ENCODE data around the gene TSEN2. TPM values are rescaled to one million over a fixed set of nuclear protein-coding genes. Genes with fewer than 3 reads are reported as not detected.
"Not testable (repeated sequence)": the region's sequence is repeated elsewhere in the genome, so short reads cannot be mapped to it uniquely, and the experiment has no call there.

Gene TSEN2
- polyA plus RNA-seq, 3 donors = 3.2 to 7.3 (median 3.9) TPM

DNA sequence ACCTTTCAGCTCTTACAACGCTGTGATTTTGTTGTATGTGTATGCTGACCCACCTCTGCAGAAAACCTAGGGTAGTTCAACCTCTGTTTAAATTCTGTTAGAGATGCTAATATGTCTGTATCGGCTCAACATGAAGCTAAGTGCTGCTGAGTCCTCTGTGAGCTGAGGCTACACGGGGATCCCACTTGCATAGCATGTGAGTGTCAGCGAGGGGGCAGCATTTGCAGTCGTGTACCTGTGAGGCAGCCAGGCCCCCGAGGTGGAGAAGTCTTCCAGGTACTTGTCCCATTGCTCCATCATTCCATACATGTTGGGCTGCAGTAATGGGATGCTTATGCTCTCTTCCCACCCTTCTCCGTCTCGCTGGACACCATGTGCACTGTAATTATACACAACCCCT, 57.3 kb downstream of the TSEN2 start:
- TF ChIP-seq, protein P1, sequence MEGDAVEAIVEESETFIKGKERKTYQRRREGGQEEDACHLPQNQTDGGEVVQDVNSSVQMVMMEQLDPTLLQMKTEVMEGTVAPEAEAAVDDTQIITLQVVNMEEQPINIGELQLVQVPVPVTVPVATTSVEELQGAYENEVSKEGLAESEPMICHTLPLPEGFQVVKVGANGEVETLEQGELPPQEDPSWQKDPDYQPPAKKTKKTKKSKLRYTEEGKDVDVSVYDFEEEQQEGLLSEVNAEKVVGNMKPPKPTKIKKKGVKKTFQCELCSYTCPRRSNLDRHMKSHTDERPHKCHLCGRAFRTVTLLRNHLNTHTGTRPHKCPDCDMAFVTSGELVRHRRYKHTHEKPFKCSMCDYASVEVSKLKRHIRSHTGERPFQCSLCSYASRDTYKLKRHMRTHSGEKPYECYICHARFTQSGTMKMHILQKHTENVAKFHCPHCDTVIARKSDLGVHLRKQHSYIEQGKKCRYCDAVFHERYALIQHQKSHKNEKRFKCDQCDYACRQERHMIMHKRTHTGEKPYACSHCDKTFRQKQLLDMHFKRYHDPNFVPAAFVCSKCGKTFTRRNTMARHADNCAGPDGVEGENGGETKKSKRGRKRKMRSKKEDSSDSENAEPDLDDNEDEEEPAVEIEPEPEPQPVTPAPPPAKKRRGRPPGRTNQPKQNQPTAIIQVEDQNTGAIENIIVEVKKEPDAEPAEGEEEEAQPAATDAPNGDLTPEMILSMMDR (IDR thresholded peaks at IDR 0.05) = no peak
- Histone ChIP-seq H3K4me3 (replicated peaks in 1 of 3; ENCODE audit: low read depth in 2 of 3, low read length in 3 of 3) (no peak overlapping the region), H3K4me1 (ENCODE audit: control insufficient read depth in 1 of 2, insufficient read depth in 2 of 2, low read length in 2 of 2) (no peaks in the 10 kb centered on the region), H3K9ac (ENCODE audit: insufficient read depth, low read length, poor library complexity, severe bottlenecking) (no peak overlapping the region), H3K4me2 (replicated peaks; ENCODE audit: extremely low read depth, low read length, poor library complexity, severe bottlenecking) (no peak overlapping the region), H4K20me1 (ENCODE audit: insufficient read depth, low read length) (no peaks in the 10 kb centered on the region), H2AFZ (ENCODE audit: insufficient read depth, low read depth, low read length, poor library complexity, severe bottlenecking) (no peak overlapping the region), H3K27ac (ENCODE audit: low read depth in 1 of 2, low read length in 2 of 2) (no peak overlapping the region), H3K27me3 (ENCODE audit: control insufficient read depth in 2 of 2, insufficient read depth in 2 of 2, low read length in 2 of 2) (no peaks in the 10 kb centered on the region), H3K36me3 (replicated peaks in 1 of 2; ENCODE audit: control insufficient read depth in 1 of 2, insufficient read depth in 2 of 2, low read length in 2 of 2) (peaks cover 0 to 4% of the 10 kb centered on the region in 2 donors), H3K79me2 (ENCODE audit: insufficient read depth, low read length) (no peaks in the 10 kb centered on the region), H3K9me3 (replicated peaks in 1 of 2; ENCODE audit: control insufficient read depth in 1 of 2, insufficient read depth in 1 of 2, low read length in 2 of 2) (no peaks in the 10 kb centered on the region)
- Mint-ChIP-seq H3K4me1 (no peaks in the 10 kb centered on the region), H3K36me3 (peaks cover 2 to 3% of the 10 kb centered on the region in 2 donors), H3K27me3 (ENCODE audit: low read depth in 3 of 3) (peaks cover 0 to 4% (median 0%) of the 10 kb centered on the region in 3 donors), H3K4me3 (no peak overlapping the region), H3K27ac (no peak overlapping the region), H3K9me3 (no peaks in the 10 kb centered on the region)
- DNase-seq = no peak
- intact Hi-C loops (cut with micrococcal nuclease) = no loop called here
- 69% methylated on average over 3 of the region's 8 CpGs for WGBS (ENCODE audit: insufficient coverage)

DNA sequence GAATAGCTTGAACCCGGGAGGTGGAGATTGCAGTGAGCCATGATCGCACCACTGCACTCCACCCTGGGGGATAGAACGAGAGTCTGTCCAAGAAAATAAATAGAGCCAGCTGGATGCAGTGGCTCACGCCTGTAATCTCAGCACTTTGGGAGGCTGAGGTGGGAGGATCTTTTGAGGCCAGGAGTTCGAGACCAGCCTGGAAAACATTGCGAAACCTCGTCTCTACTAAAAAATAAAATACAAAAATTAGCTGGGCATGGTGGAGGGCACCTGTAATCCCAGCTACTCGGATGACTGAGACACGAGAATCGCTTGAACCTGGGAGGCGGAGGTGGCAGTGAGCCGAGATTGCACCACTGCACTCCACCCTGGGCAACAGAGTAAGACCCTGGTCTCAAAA, 59.2 kb downstream of the TSEN2 start:
- H3K4me1 ChIP-seq (ENCODE audit: control insufficient read depth in 1 of 2, insufficient read depth in 2 of 2, low read length in 2 of 2); H3K4me1 Mint-ChIP-seq; H4K20me1 ChIP-seq (ENCODE audit: insufficient read depth, low read length); H3K9me3 ChIP-seq (replicated peaks in 1 of 2; ENCODE audit: control insufficient read depth in 1 of 2, insufficient read depth in 1 of 2, low read length in 2 of 2); DNase-seq; H3K4me2 ChIP-seq (replicated peaks; ENCODE audit: extremely low read depth, low read length, poor library complexity, severe bottlenecking); H3K27me3 Mint-ChIP-seq (ENCODE audit: low read depth in 3 of 3); intact Hi-C loops (cut with micrococcal nuclease); H3K9me3 Mint-ChIP-seq; H3K27ac ChIP-seq (ENCODE audit: low read depth in 1 of 2, low read length in 2 of 2); H3K9ac ChIP-seq (ENCODE audit: insufficient read depth, low read length, poor library complexity, severe bottlenecking); H3K27ac Mint-ChIP-seq; H3K27me3 ChIP-seq (ENCODE audit: control insufficient read depth in 2 of 2, insufficient read depth in 2 of 2, low read length in 2 of 2); H3K79me2 ChIP-seq (ENCODE audit: insufficient read depth, low read length); H3K36me3 ChIP-seq (replicated peaks in 1 of 2; ENCODE audit: control insufficient read depth in 1 of 2, insufficient read depth in 2 of 2, low read length in 2 of 2); H3K36me3 Mint-ChIP-seq; H3K4me3 Mint-ChIP-seq; H2AFZ ChIP-seq (ENCODE audit: insufficient read depth, low read depth, low read length, poor library complexity, severe bottlenecking); H3K4me3 ChIP-seq (replicated peaks in 1 of 3; ENCODE audit: low read depth in 2 of 3, low read length in 3 of 3): not testable (repeated sequence)
- WGBS (ENCODE audit: insufficient coverage) = 94% methylated on average over 8 of the region's 12 CpGs

Data from CD14-positive monocyte (primary cell).